ENCODE data around the gene EPHB4. TPM values are rescaled to one million over a fixed set of nuclear protein-coding genes. Genes with fewer than 3 reads are reported as not detected.

EPHB4 gene
- total and polyA plus RNA-seq, 12 donors = 31.5 to 188 (median 103) TPM

GRCh38 chr7:100801833-100802568 is 25.3 kb downstream of the EPHB4 start:
- TF ChIP-seq POLR2A (IDR thresholded peaks at IDR 0.05) (peak; percentile 32 to 89), CTCF (IDR thresholded peaks at IDR 0.05) (no peak)
- intact Hi-C loops (cut with DNase I) = no loop called here
- Histone ChIP-seq H3K4me1 (replicated peaks in 1 of 2) (peaks cover 25 to 36% of the 10 kb centered on the region in 2 donors), H3K27ac (peak overlapping the region; percentile 57 to 86 (median 84)), H3K4me3 (peak overlapping the region in 1 of 4 donors; percentile 40), H3K27me3 (no peaks in the 10 kb centered on the region), H3K9me3 (replicated peaks in 1 of 3) (no peaks in the 10 kb centered on the region), H3K36me3 (replicated peaks in 1 of 2) (peaks cover 0 to 27% of the 10 kb centered on the region in 2 donors)
- WGBS, 4 donors = 24 to 36% (median 26%) methylated on average over 11 to 18 of the region's 18 CpGs
- peak; percentile 91 to 97 (median 96) for DNase-seq

GRCh38 chr7:100799037-100799896 is 28.1 kb downstream of the EPHB4 start:
- Histone ChIP-seq H3K27me3 (no peaks in the 10 kb centered on the region), H3K27ac (no peak overlapping the region), H3K36me3 (replicated peaks in 1 of 2) (no peaks in the 10 kb centered on the region), H3K4me1 (replicated peaks in 1 of 2) (peaks cover 25 to 36% of the 10 kb centered on the region in 2 donors), H3K9me3 (replicated peaks in 1 of 3) (no peaks in the 10 kb centered on the region), H3K4me3 (no peak overlapping the region)
- WGBS, 4 donors = 20 to 21% (median 20%) methylated on average over 14 of the region's 14 CpGs
- TF ChIP-seq POLR2A (IDR thresholded peaks at IDR 0.05) (no peak), CTCF (IDR thresholded peaks at IDR 0.05) (peak; percentile 55 to 91 (median 80))
- intact Hi-C loops (cut with DNase I) = loop anchor here (5.0 kb wide), 1 partner anchor 53 kb away; the partner anchor contains the start of gene SLC12A9 (in 2 of the 2)
- DNase-seq = peak; percentile 68 to 87 (median 79)

GRCh38 chr7:100794741-100795140 is 32.6 kb downstream of the EPHB4 start:
- Histone ChIP-seq H3K27me3 (no peaks in the 10 kb centered on the region), H3K36me3 (replicated peaks in 1 of 2) (no peaks in the 10 kb centered on the region), H3K4me1 (replicated peaks in 1 of 2) (no peaks in the 10 kb centered on the region), H3K27ac (no peak overlapping the region), H3K9me3 (replicated peaks in 1 of 3) (no peaks in the 10 kb centered on the region), H3K4me3 (no peak overlapping the region)
- WGBS, 4 donors = 9 to 45% (median 30%) methylated on average over 3 of the region's 3 CpGs
- intact Hi-C loops (cut with DNase I) = loop anchor here (5.0 kb wide), 1 partner anchor 58 kb away; the partner anchor contains the start of gene SLC12A9 (in 2 of the 2)
- TF ChIP-seq POLR2A (IDR thresholded peaks at IDR 0.05) (no peak), CTCF (IDR thresholded peaks at IDR 0.05) (no peak)
- DNase-seq = no peak

Measured in adrenal gland (tissue), 12 donors.